IPS DF 4.7 (cell line): ENCODE data around the gene MRPL51.

Source experiments
- DNase-seq: peaks from one replicate; pipeline ENCODE4 v3.0.0-alpha.2; 2013; ENCODE audit warnings: low spot score; ENCODE audit errors: extremely low read depth

The MRPL51 gene

DNA sequence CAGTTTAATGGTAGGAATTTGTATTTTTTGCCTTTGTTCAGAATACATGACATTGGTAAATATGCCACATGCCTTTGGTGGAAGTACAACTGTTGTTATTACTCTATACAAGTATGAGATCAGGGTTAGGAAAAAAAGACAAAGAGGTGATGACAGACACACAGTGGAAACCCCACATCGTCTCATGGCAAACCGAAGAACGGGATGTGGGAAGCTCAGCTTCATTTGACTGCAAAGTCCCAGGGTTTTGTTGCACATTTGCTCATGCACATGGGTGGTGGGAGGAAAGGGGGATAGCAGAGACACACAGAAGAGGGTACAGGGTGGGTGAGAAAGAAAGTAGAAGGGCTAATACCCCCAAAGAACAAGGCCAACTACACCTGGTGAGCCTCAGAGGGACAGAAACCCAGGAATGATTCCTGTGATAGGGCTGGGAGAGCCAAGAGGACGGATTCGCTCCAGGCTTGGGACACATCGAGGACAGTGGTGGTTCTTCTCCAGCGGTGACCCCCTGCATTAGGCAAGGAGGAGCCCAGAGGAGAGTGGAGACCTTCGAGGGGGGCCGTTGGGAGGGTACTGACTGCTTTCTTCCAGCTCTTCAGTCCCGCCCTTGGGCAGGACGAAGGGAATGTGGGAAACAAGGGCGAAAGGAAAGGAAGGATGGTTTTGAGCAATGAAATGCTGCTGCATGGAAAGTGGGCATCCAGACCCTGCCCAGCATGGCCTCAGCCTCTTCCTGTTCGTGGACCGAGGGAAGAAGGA, 30.6 kb downstream of the MRPL51 start:
- DNase-seq: no peak

DNA sequence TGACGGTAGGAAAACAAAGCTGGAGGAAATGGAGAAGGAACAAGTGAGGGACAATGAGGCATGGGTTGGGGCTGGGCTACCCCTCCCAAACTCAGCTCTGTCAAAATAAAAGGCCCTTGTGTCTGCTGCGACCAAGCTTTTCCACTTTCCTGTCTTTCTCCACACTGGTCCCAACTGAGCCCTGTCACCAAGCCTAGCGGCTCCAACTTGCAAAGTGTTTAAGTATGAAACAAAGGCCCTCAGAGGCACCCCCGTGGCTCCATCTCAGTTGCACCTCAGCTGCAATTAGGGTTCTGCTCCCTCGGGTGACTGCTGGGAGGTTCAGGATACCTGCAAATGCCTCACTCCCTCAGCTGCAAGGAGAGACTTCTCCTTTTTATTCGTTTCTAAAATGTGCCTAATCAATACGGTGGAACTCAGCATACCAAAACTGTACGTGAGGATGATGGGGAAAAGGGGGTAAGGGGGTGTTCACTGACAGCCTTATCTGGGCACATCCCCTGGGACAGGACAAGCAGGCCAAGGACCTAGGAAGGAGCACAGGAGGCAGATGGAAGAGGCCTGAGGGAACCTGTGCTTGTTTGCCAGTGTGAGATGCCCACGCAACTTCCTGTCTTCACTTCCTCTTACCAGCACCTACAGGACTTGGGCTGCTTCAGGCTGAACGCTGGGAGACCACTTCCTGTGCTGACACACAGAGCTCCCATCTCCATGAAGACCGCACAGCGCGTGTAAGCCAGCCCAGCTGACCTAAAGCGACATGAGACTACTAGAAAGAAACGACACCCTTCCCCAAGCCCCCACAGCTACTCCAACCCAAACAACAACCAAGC, 31.4 kb downstream of the MRPL51 start:
- DNase-seq: no peak

DNA sequence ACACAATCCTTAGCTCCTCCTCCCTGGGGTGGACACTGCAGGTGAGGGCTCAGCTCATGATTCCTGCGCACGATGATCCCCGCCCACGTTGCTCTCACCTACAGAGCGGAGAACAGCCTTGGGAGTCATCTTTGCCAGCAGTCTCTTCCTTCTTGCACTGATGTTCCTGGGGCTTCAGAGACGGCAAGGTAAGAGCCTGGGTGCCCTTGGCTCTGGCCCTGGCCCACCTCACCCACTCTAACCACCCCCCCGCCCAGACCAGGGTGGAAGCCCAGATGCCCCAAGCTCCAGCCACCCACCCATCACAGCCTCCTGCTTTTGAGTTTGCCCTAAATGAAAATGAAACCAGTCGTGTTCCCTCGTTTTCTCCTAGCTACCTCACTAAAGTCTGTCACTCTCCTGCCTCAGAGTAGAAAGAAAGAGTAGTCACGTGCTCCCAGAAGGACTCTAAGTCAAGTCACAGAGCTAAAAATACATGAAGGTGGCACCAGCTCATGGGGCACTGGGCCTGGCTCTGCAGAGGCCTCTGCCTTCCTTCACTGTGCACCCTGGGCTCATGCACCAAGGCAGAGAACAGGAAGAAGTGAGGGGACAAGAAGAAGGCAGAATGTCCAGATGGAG, 32.2 kb downstream of the MRPL51 start:
- DNase-seq: no peak

DNA sequence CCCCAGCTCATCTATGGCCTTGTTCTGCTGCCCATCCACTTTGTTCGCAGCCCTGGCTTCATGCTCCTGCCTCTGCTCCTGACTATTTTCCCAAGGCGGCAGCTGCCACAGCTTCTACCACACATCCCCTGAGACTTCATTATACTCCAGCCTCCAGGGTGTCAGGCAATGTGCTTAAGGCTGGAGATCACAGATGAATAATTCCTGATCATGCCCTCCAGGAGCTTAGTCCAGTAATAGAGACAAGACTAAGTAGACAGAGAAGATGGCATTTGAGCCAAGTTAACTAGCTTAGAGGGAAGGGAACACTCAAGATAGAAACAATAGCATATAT, 34.1 kb downstream of the MRPL51 start:
- DNase-seq: no peak

DNA sequence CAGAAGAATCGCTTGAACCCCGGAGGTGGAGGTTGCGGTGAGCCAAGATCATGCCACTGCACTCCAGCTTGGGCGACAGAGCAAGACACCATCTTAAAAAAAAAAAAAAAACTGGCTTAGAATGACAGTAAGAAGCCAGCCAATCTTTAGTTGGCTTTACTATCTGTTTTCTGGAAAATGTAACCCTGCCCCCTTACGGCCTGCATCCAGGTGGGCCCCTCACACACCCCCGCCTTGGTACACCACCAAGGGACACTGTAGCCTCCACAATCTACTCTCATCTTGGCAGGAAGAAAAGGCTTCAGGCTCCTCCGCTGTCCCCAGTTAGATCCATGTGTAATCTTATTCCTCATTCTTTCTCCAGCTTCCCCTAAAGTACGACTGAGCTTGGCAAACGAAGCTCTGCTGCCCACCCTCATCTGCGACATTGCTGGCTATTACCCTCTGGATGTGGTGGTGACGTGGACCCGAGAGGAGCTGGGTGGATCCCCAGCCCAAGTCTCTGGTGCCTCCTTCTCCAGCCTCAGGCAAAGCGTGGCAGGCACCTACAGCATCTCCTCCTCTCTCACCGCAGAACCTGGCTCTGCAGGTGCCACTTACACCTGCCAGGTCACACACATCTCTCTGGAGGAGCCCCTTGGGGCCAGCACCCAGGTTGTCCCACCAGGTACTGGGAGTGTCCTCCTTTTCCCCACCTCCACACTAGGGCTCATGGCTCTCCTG, 34.6 kb downstream of the MRPL51 start:
- DNase-seq: no peak

DNA sequence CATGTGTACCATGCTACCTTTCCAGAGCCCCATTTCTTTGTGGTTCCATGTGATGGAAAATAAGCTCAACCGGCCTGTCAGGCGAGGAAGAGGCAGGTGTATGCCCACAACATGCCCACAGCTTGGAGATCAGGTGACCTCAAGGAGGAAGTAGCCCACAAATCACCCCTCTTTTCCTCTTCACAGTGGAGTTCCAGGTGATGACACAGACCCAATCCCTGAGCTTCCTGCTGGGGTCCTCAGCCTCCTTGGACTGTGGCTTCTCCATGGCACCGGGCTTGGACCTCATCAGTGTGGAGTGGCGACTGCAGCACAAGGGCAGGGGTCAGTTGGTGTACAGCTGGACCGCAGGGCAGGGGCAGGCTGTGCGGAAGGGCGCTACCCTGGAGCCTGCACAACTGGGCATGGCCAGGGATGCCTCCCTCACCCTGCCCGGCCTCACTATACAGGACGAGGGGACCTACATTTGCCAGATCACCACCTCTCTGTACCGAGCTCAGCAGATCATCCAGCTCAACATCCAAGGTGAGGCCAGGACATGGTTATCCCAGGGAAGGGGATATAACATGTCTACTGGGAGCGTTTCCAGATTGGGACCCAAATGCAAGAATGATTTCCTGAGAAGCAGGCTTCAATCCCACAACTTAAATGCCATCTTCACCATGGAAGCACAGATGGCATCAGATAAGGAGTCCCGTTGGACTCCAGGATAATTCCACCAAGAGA, 35.7 kb downstream of the MRPL51 start:
- no peak for DNase-seq

DNA sequence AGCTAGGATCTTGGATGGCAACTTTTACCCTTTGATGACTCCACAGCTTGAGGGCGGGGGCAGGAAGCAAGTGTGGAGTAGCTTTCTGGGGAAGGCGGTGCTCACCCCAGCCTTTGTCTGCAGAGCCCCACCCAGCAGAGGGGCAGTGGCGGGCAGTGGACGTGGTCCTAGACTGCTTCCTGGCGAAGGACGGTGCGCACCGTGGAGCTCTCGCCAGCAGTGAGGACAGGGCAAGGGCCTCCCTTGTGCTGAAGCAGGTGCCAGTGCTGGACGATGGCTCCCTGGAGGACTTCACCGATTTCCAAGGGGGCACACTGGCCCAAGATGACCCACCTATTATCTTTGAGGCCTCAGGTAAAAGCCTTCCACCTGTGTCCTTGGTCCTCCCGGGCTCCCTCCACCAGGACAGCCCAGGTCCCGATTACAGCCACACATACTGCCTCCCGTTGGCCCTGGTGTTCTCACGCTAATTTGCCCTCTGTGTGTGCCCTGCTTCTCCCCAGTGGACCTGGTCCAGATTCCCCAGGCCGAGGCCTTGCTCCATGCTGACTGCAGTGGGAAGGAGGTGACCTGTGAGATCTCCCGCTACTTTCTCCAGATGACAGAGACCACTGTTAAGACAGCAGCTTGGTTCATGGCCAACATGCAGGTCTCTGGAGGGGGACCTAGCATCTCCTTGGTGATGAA, 40.0 kb downstream of the MRPL51 start:
- DNase-seq: no peak

DNA sequence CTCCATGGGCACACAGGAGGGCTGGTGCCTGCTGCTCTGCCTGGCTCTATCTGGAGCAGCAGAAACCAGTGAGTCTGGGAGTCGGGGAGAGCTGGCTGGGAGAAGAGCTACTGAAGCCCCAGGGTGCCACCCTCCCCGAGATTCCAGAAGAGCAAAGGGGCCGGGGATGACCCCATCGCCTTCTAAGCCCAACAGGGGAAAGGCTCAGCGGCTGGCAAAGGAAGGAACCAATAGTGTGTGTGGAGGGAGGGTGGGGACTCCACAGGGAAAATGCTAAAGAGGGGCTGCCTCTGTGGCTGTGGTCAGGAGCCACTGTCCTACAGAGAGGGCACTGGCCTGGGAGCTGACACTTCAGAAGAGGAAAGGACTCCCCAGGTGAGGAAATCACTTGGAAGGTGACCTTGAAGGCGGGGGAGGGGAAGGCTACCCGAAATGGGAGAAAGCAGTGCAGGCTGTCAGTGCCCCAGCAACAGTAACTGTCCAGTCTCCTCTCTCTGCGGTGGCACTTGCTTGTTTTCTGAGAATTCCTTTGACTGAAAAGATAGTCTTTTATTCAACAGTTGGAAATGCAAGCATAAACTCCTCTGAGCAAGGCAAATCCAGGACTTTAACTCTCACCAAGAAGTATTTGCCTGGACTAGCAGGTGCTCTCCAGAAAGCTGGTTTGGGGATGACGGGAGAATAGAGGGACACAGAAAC, 40.7 kb downstream of the MRPL51 start:
- no peak for DNase-seq

DNA sequence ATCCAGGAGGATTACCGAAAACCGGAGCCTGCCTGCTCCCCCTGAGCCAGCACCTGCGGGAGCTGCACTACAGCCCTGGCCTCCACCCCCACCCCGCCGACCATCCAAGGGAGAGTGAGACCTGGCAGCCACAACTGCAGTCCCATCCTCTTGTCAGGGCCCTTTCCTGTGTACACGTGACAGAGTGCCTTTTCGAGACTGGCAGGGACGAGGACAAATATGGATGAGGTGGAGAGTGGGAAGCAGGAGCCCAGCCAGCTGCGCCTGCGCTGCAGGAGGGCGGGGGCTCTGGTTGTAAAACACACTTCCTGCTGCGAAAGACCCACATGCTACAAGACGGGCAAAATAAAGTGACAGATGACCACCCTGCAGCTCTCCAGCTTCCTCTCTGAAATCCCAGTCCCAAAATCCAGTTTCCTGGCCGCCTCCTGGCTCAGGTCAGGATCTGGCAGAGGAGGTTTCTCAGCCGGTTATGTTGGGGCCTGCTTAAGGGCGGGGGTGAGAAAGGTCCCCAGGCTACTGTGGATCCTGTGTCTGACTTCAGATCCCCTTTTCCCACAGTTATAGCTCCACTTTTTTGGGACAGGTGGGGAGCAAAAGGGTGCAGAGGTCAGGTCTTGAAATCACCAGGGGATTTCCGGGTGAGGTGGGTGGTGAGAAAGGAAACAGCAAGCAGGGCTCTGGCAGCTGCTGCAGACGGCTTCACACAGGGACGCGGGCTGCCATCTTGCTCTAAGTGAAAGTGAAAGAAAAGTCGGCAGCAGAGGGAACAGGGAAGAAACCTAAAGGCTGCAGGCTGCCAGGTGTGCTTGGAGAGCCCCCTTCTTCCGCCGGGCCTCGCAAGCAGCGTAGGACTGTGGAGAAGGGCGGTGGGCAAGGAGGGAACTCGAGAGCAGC, 41.5 kb downstream of the MRPL51 start, which contains the start of gene TAPBPL:
TSS of gene TAPBPL (plus strand) at position 695 of the 897 bp plus-strand sequence. CDS start 207 bp downstream, outside the sequence.
- DNase-seq: no peak

DNA sequence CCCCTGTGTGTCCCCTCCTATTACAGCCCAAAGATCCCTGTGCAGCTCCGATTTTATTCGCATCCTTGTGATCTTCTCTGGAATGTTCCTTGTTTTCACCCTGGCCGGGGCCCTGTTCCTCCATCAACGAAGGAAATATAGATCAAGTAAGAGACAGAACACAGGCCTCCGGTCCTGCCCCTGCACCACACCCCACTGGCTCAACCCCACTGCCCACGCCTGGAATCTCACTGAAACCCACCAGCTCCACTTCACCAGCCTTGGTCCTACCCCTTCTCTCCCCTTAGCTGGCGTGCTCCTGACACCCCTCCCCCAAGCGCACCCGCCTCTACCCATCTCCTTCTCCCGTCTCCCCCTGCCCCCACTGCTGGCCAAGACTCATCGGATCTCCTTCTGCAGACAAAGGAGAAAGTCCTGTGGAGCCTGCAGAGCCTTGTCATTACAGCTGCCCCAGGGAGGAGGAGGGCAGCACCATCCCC, 42.2 kb downstream of the MRPL51 start:
- DNase-seq: no peak

DNA sequence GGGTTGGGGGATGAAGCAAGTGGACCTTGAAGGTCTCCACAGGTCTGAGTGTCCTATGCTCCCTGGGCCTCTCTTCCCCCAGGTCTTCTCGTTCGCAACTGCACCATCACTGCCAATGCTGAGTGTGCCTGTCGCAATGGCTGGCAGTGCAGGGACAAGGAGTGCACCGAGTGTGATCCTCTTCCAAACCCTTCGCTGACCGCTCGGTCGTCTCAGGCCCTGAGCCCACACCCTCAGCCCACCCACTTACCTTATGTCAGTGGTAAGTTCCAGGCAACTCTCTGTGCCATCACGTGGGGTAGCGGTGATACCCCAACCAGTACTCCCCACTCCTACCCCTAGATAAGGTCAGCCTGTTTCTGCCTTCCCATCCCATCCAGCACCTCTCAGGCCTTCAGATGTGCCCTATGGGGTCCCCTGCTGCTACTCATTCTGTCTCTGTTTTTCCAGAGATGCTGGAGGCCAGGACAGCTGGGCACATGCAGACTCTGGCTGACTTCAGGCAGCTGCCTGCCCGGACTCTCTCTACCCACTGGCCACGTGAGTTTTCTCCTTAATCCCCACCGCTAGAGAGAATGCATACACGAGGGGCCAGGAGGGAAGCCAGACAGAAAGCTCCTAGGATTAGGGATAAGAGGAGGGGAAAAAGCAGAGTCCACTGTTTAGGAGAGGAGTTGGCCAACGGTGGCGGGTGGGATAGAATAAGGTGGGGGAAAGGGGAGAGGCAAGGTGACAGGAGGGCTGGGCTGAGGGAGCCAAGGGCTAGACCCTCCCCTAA, 42.8 kb downstream of the MRPL51 start:
- no peak for DNase-seq

DNA sequence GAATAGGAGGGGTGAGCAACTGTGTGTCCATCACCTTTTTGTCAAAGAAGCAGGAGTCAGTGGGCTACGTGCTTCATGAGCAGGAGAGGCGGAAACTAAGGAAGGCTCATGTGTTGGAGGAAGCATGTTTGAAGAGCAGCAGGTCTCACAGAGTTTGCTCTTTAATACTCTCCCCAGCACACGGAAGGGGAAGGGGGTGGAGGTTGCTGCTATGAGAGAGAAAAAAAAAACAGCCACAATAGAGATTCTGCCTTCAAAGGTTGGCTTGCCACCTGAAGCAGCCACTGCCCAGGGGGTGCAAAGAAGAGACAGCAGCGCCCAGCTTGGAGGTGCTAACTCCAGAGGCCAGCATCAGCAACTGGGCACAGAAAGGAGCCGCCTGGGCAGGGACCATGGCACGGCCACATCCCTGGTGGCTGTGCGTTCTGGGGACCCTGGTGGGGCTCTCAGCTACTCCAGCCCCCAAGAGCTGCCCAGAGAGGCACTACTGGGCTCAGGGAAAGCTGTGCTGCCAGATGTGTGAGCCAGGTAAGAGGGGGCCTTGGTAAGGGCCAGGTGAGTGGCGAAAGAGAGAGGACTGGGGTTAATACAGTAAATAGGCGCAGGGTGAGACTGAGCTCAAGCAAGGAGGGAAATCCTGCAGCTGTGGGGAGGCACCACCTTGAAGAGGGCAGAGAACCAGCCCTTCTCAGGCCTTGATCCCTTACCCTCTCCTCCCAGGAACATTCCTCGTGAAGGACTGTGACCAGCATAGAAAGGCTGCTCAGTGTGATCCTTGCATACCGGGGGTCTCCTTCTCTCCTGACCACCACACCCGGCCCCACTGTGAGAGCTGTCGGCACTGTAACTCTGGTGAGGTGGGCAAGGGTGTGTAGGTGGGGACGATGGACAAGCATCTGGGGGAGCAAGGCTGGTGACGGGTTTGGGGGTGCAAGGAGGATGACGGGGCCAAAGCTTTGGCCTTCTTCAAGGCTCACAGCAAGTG, 48.1 kb downstream of the MRPL51 start, which contains the start of gene CD27:
TSS of gene CD27 (plus strand) at position 252 of the 985 bp plus-strand sequence. CDS start at position 393, 141 bp downstream.
- DNase-seq: no peak

DNA sequence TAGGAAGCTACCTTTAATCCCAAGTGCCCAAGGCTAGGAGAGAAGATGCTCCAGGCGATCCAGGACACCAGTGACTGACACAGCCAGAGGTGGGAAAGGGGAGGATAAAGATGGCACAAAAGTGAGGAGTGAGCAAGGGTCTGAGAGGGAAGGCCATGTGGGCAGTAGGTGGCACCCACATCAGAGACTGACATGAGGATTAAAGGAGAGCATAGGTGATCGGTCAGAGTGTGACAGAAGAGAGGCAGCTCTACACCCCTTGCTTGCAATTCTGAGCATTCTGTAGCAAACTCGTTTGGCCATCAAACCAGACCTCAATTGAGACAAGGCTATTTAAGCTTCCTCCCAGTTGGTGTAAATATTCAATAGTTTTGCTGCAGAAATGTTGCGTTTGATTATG, 49.0 kb downstream of the MRPL51 start:
- no peak for DNase-seq

DNA sequence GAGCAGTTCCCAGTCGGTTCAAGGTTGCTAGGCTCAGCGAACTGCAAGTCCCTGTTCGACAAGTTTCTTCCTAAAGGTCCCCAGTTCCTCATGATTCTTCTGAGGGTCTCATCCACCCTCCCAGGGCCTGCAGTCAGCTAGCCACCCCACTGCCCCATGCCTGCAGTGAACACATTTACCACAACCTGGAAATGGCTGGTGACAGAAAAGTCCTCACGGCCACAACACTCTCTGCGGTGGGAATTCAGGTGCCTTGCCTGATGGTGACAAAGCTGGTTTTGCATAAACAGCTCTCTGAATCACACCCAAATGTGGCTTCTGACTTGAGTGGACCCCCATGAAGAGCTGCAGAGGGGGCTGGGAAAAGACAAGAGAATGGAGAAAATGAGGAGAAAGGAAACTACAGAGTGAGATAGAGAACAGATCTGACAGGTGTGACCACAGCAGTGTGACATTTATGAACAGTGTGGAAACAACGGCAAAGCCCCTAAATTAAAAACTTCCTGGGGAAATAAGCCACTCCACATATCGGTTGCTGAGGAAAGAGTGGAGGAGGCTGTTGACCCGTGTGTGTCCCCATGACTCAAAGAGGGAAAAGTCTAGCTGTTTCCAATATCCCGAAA, 49.6 kb downstream of the MRPL51 start:
- no peak for DNase-seq

DNA sequence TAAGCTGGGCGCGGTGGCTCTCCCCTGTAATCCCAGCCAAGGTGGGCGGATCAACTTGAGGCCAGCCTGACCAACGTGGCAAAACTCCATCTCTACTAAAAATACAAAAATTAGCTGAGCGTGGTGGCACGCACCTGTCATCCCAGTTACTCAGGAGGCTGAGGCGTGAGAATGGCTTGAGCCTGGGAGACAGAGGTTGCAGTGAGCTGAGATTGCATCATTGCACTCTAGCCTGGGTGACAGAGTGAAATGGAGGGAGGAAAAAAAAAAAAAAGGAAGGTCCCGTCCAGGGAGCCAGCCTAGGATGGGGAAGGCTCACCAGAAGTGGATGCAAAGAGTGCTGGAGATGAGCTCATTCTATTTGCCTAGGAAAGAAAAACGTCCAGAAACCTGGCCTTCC, 50.2 kb downstream of the MRPL51 start:
- DNase-seq: no peak
